ENCODE measurements around the gene MAML3.

DNA sequence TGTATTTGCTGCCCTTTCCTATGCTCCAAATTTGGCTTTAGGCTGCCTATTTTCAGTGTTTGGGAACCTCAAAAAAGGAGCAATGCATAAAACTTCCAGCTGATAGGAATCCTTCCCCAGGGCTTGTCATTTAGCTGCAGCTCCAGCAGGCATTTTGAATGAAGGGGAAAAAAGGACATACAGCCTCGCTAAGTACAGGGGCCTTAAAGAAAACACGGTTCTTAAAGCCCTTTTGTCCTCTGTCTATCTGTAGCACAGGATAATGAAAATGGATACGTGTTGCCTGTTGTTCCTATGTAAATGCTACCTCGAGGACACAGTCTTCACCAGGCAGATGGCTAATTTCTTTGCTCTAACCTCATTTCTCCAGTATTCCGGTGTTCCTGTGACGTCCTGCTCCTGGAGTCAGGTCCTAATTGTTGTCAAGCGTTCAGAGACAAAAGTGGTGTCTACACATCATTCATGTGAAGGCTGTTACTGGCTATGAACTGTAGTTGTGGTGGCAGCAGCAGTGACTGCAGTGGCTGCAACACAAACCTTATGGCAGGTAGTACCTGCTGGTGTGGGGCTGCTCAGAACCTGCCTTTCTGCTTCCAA is 371.0 kb downstream of the MAML3 start:
- no peak for TF ChIP-seq EP300 (IDR thresholded peaks at IDR 0.05)
- TF ChIP-seq POLR2AphosphoS5 (IDR thresholded peaks at IDR 0.05): no peak
- TF ChIP-seq, protein P1, sequence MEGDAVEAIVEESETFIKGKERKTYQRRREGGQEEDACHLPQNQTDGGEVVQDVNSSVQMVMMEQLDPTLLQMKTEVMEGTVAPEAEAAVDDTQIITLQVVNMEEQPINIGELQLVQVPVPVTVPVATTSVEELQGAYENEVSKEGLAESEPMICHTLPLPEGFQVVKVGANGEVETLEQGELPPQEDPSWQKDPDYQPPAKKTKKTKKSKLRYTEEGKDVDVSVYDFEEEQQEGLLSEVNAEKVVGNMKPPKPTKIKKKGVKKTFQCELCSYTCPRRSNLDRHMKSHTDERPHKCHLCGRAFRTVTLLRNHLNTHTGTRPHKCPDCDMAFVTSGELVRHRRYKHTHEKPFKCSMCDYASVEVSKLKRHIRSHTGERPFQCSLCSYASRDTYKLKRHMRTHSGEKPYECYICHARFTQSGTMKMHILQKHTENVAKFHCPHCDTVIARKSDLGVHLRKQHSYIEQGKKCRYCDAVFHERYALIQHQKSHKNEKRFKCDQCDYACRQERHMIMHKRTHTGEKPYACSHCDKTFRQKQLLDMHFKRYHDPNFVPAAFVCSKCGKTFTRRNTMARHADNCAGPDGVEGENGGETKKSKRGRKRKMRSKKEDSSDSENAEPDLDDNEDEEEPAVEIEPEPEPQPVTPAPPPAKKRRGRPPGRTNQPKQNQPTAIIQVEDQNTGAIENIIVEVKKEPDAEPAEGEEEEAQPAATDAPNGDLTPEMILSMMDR (IDR thresholded peaks at IDR 0.05): no peak
